ENCODE measurements around the gene OSBPL10. TPM values are rescaled to one million over a fixed set of nuclear protein-coding genes. Genes with fewer than 3 reads are reported as not detected.
A peak's percentile ranks its signal among the peaks of the same experiment; 100 is the strongest.

Gene OSBPL10
- polyA plus RNA-seq, 2 of the 4 experiments (the other 2 are of a cell fraction), result 9.2 to 17.0 TPM

- TF ChIP-seq CTCF (IDR thresholded peaks at IDR 0.05), result no peak
- TF ChIP-seq RCOR1 (IDR thresholded peaks at IDR 0.05; ENCODE audit: low read depth, low read length), result no peak
- no peak for TF ChIP-seq CHD4 (IDR thresholded peaks at IDR 0.05; ENCODE audit: borderline replicate concordance)
- no peak for TF ChIP-seq ELK1 (IDR thresholded peaks at IDR 0.05; ENCODE audit: low read depth, low read length)
- TF ChIP-seq E2F6 (IDR thresholded peaks at IDR 0.05; ENCODE audit: borderline replicate concordance, low read depth), result no peak
- no peak for TF ChIP-seq SREBF2 (IDR thresholded peaks at IDR 0.05)
- no peak for TF ChIP-seq KDM5A (IDR thresholded peaks at IDR 0.05)
- TF ChIP-seq ZSCAN20 (CRISPR knock-in tag; IDR thresholded peaks at IDR 0.05), result no peak
- no peak for TF ChIP-seq HDAC2 (IDR thresholded peaks at IDR 0.05)
- TF ChIP-seq NR3C1 (IDR thresholded peaks at IDR 0.05), result no peak
- no peak for TF ChIP-seq TP53 (CRISPR knock-in tag; IDR thresholded peaks at IDR 0.05)
- TF ChIP-seq KDM1A (IDR thresholded peaks at IDR 0.05; ENCODE audit: low read depth), result no peak
- no peak for TF ChIP-seq MAFK (IDR thresholded peaks at IDR 0.05; ENCODE audit: partially characterized antibody)
- no peak for TF ChIP-seq RFX5 (IDR thresholded peaks at IDR 0.05)
- no peak for TF ChIP-seq NFE2L2 (conservative IDR thresholded peaks at IDR 0.05; ENCODE audit: low read length)
- no peak for TF ChIP-seq USF2 (IDR thresholded peaks at IDR 0.05)
- no peak for TF ChIP-seq HES2 (IDR thresholded peaks at IDR 0.05)
- TF ChIP-seq POLR2A (IDR thresholded peaks at IDR 0.05; ENCODE audit: low read length), result no peak
- no peak for TF ChIP-seq RNF2 (IDR thresholded peaks at IDR 0.05; ENCODE audit: borderline replicate concordance, low read depth)
- TF ChIP-seq EP300 (IDR thresholded peaks at IDR 0.05), result no peak
- H3K27ac ChIP-seq, result peak overlapping the region; percentile 87 to 97; a peak in 4 of 6 replicates
- H3K4me1 ChIP-seq, result peaks cover 26% of the 10 kb centered on the region
- ChIA-PET CTCF (no interaction called here), POLR2A (no interaction called here)
- WGBS (ENCODE audit: missing lambda C conversion rate), result 85% methylated on average over 5 of the region's 5 CpGs
- H3K4me2 ChIP-seq, result peak overlapping the region; percentile 91
- H3K9me3 ChIP-seq, result no peaks in the 10 kb centered on the region
- no peak for DNase-seq (ENCODE audit: low read depth in 1 of 2, low spot score in 1 of 2)
- ATAC-seq, result no peak
- no peak for FAIRE-seq
- H3K4me3 ChIP-seq, result peak overlapping the region; percentile 94
Measured at GRCh38 chr3:31979001-31979697, 1.9 kb downstream of the OSBPL10 start.

GRCh38 chr3:31978553-31978952 is 2.5 kb downstream of the OSBPL10 start:
- FAIRE-seq (no peak), DNase-seq (ENCODE audit: low read depth in 1 of 2, low spot score in 1 of 2) (peak in 1 of 2 experiments; percentile 42), ATAC-seq (no peak)
- Histone ChIP-seq H3K4me2 (peak overlapping the region; percentile 91), H3K4me1 (peaks cover 28% of the 10 kb centered on the region), H3K4me3 (no peak overlapping the region), H3K27ac (no peak overlapping the region; a peak in 1 of 6 replicates), H3K9me3 (no peaks in the 10 kb centered on the region)
- WGBS (ENCODE audit: missing lambda C conversion rate), result 17% methylated on average over 4 of the region's 4 CpGs
- POLR2A ChIA-PET, result no interaction called here
- TF ChIP-seq FOSL2 (IDR thresholded peaks at IDR 0.05) (no peak), FOSL2 (CRISPR knock-in tag; IDR thresholded peaks at IDR 0.05) (peak; percentile 52), CHD2 (IDR thresholded peaks at IDR 0.05; ENCODE audit: low read length, partially characterized antibody) (no peak), GATA3 (IDR thresholded peaks at IDR 0.05; ENCODE audit: borderline replicate concordance) (peak; percentile 58; the same call in 1 of the 2 replicates)
- CTCF ChIA-PET, result no interaction called here

All from A549 (cell line).